Left cardiac atrium (tissue), 4 donors: ENCODE measurements around the gene C2orf92. TPM values are rescaled to one million over a fixed set of nuclear protein-coding genes. Genes with fewer than 3 reads are reported as not detected.
A peak's percentile ranks its signal among the peaks of the same experiment; 100 is the strongest.
"Not testable (repeated sequence)": the region's sequence is repeated elsewhere in the genome, so short reads cannot be mapped to it uniquely, and the experiment has no call there.

Source experiments
- ATAC-seq, 2 donors: fragments of 200-7000 bp; cut with Tn5 transposase; one replicate each; pipeline ENCODE4 v1.9.1; 2020; ENCODE audit warnings: mild to moderate bottlenecking in 2 of 2, moderate library complexity in 2 of 2
- DNase-seq: peaks from one replicate; pipeline ENCODE4 v3.0.0-alpha.2; 2020
- intact Hi-C, 2 donors: fragments of 100-400 bp; cut with DNase I; formaldehyde crosslinking; loops; one replicate each; pipeline versions ENCODE4 v1.14.1 to v1.15.1; 2022 to 2023
- long read RNA-seq: library from polyadenylated mRNA; unstranded; transcript quantifications from one replicate; pipeline ENCODE4 v2.0.0, GENCODE V29; 2021
- total RNA-seq, 2 donors: library from RNA; stranded (reverse); fragmentation: NEBNext Ultra II Directional; extraction: Animal tissue kit (Norgen Biotek cat#: 25700); gene quantifications; one replicate each; pipeline ENCODE4 v1.2.1, GENCODE V29; 2021
- donor health status: DM: no; HTN: yes; CAD: no.
- donor health status: DM: no; HTN: yes; CAD: no; lungs with severe emphysema.
- donor health status: DM: yes; HTN: yes; CAD: no.
- donor health status: Dilated cardiomyopathy.

Gene C2orf92
- 1 to 10 TPM; 2.7 to 3.9 TPM for total RNA-seq
- long read RNA-seq: 0 reads

DNA sequence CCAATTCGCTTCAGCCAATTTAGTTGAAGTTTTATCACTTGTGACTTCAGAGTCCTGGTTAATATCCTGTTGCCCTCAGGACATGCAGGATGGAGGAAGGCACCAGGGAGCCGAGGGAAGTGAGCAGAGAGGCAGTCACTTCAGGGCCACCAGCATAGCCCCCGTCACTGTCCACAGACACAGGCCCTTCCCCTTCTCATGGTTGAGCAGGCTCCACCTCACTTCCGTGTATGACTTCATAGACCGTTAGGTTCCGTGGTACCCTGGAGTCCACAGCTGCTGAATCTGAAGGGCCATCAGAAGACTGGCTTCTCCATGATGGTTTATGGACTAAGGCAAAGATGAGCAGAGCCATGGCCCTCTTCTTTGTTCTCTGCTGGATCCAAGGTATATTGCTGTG is at the start of gene C2orf92:
Gene C2orf92, plus strand, starts transcription at position 266 of the 400 bp plus-strand sequence. Its CDS starts 76 bp downstream, at position 342.
- DNase-seq (no peak), ATAC-seq (no peak)
- intact Hi-C loops: no loop called here

DNA sequence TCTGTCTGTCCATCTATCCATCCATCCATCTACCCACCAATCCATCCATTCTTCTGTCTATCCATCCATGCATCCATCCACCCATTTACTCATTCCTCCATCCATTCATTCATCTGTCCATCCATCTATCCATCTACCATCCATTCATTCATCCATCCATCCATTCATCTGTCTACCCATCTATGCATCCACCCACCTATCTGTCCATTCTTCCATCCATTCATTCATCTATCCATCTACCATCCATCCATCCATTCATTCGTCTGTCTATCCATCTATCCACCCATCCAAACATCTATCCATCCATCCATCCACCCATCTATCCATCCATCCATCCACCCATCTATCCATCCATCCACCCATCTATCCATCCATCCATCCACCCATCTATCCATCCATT is 49.0 kb upstream of the C2orf92 start:
- ATAC-seq, DNase-seq, intact Hi-C loops: not testable (repeated sequence)

DNA sequence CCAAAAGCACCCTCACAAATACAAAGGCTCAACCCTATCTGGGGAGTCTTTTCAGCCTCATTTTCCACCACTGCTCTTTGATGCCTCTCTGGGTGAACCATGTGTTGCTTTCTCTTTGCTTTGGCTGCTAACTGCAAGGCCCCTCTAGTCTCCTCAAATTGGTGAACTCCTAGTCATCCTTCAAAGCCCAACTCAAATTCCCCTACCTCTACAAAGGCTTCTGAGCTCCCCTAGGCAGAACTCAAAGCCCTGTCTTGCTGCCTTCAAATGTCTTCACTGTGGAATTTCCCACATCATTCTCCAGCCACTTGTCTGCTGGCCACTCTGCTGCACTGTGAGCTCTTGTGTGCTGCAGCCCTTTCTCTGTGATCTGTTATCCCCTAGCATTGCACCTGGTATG is 46.5 kb upstream of the C2orf92 start:
- ATAC-seq, intact Hi-C loops, DNase-seq: not testable (repeated sequence)

DNA sequence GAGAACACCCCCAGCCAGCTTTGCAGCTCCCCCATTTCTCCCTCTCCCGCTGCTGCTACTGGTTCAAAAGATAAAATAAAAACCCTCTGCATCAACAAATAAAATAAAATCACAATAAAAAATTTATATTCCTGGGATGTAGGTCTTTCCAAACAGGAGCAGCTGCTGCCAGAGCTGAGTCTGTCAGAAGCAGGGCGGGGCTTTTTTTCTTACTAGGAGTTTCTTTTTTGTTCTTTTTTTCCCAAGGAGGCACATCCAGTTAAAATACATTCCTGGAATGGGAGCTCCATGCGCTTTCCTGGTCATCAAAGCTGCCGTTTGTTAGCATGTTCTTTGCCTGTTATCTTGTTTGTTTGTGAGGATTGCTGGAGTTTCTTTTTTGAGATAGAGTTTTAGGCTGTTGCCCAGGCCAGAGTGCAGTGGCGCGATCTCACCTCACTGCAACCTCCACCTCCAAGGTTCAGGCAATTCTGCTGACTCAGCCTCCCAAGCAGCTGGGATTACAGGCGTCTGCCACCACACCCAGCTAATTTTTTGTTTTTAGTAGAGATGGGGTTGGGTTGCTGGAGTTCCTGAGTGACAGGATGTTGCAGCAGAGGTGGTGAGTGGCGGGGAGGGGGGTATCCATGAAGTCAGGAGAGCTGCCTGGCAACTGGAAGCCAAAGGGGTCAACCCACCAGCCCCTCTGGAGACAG is 44.0 kb upstream of the C2orf92 start:
- ATAC-seq, intact Hi-C loops, DNase-seq: not testable (repeated sequence)

DNA sequence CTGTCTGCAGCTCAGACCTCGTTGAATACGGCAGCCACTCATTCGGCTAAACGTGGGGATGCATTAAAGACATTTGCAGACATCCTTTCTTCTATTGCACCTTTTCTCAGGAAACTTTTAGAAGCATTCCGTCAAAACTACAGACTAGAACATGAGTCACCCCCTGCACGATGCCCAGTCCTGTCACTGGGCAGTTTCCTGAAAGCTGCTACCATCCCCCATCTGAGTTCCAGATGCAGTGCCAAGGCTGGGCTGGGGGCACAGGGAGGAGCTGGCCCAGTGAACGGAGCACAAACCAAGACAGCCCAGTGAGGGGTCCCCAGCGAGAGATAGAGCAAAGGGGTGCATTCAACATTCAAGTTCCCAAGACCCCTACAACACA is 43.5 kb upstream of the C2orf92 start:
- intact Hi-C loops, DNase-seq: not testable (repeated sequence)

DNA sequence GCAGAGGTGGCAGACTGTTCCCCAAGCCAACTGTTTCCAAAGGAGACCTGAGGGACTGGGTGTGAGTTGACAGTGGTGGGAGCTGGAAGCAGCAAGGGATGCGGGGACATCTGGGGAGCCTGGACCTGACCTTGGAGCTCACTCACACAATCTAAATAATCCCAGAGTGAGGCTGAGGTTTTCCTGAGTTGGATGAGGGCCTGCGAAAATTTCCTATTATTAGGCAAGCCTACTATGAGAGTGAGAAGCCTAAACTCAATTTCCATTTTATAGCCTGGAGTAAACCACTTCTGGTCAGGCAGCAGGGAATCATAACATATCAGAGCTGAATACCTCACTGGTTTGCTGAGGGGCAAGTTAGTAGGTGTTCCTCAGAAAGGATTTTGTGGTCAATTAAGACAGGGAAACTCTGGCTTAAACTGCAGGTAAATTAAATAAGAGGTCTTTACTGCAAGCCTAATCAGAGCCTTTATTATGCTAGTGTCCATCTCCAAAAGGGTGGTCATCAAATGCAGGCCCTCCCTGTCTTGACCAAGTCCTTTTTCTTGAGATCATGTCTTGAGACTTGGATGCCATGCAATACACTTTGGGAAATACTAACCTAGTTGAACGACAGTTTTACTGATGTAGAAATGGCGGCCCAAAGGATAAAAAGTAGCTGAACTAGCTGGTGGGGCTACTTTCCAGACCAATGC is 25.3 kb upstream of the C2orf92 start:
- ATAC-seq (no peak), DNase-seq (no peak)
- intact Hi-C loops: loop anchor here in 1 of 2 donors (2.0 kb wide), 1 partner anchor 19 kb away; no protein-coding TSS in a partner anchor

More for the DNA sequence above, 43.5 kb upstream of the C2orf92 start:
- ATAC-seq: not testable (repeated sequence)

DNA sequence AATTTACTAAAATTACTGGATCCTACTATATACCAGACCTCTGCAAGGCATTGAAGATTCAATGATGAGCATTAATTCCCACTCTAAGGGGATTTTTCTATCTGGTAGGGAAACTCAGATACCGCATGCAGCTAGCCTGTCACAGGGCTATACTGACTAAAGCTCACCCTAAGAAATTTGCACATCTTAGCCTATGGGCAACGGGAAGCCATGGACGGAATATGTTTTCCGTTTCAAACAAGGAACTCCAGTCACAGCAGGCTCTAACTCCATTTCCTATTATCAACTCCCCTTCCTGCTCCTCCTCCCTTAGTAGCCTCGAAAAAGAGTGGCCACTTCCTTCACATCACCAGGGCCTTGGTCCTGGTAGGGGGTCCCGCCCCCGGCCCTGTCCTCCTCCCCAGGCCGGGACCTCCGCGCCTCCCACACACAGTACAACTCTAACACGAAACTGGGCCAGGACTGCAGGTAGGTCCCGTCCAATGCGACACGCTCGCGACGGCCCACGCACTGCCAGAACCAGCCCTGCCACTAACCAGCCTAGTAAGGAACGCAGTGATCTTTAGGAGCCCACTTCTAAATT is 24.3 kb upstream of the C2orf92 start:
- DNase-seq: peak; percentile 54
- peak; percentile 32 to 62 for ATAC-seq

DNA sequence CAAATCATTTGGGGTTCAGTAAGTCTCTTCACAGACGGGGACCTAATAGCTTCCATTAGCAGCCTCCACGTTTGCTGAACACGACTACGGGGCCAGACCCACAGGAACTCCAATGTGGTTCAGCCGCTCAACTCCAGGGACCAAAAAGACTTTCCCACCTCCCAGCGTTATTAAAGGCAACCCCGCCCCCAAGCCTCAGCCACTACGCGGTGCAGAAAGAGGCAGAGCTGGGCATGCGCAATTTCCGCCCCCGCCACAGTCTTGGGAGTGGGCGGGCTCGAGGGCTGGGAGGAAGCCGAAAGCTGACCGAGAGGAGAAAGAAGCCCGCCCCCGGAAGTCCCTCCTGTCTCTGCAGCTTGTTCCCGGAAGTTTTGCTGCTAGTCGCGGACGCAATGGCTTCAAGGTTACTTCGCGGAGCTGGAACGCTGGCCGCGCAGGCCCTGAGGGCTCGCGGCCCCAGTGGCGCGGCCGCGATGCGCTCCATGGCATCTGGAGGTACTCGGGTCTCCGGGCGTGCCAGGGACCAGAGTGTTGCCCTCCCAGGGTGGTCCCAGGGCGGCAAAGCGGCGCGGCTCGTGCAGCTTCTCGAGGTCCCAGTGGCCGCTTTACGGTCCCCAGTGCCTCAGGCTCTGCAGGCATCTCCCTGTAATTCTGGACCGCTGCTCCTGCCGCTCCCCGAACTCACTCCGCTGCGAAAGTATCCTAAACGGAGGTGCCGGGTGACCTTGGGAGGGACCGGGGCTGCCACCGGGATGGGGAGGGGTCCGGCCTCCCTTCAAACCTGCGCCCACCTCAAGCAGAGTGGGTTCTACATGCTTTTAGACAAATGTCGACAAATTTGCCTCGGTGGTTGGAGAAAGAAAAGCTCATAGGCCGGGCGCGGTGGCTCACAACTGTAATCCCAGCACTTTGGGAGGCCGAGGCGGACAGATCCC is 23.6 kb upstream of the C2orf92 start, which contains the start of gene COX5B:
Gene COX5B, plus strand, starts transcription at position 368 of the 935 bp plus-strand sequence. Its CDS starts 25 bp downstream, at position 393.
- intact Hi-C loops: loop anchor here in 1 of 2 donors (2.0 kb wide), 1 partner anchor 17 kb away; no protein-coding TSS in a partner anchor
- ATAC-seq: peak; percentile 99

More for the DNA sequence above, 24.3 kb upstream of the C2orf92 start:
- intact Hi-C loops: loop anchor here in 1 of 2 donors (2.0 kb wide), 1 partner anchor 18 kb away; no protein-coding TSS in a partner anchor

DNA sequence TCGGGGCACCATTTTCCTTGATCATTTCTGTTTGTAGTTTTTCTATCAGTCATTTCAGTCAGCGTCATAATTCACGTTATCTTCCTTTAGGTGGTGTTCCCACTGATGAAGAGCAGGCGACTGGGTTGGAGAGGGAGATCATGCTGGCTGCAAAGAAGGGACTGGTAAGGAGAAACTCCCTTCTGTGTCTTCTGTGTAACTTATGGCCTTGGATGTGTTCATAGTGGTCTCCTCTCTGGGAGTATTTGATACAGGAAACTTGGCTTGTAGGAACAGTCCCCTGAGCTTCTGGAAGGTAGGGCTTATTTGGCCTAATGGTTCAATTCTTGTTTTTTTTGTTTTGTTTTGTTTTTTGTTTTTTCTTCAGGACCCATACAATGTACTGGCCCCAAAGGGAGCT is 22.5 kb upstream of the C2orf92 start:
- intact Hi-C loops: no loop called here
- no peak for ATAC-seq
- DNase-seq: no peak

More for the DNA sequence above, 23.6 kb upstream of the C2orf92 start, which contains the start of gene COX5B:
- peak; percentile 99 for DNase-seq

DNA sequence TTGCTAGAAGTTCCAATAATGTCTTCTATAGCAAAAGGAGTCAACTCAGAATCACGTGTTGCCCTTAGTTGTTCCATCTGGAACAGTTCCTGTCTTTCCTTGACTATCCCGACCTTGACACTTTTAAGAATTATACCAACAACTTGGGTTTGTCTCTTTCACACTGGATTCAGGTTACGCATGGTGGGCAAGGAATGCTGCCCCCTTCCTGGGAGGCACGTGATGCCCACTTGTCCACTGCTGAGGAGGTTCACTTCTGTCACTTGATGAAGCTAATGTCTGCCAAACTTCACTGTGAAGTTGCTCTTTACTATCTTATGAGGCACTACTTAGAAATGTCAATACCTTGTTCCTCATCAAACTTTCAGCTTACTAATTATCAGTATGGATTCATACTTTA is 18.4 kb upstream of the C2orf92 start:
- intact Hi-C loops: no loop called here
- ATAC-seq (no peak), DNase-seq (no peak)

DNA sequence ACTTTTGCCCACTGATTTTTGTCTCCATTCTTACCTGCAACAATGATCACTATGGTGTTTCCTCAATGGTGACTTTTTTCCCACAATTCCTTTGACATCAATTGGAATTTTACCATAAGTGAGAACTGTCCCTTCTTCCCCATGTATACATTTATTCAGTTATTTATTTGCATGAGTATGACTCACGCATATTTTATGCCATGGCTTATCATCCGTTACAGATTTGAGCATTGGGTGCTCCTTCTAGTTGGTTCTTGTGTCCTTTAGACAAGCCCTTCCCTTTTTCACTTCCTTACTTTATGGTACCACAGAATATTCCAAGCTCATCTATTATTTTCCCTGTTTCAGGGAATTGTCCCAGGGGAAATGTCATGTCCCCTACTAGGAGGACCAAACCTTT is 16.0 kb upstream of the C2orf92 start:
- ATAC-seq: no peak

DNA sequence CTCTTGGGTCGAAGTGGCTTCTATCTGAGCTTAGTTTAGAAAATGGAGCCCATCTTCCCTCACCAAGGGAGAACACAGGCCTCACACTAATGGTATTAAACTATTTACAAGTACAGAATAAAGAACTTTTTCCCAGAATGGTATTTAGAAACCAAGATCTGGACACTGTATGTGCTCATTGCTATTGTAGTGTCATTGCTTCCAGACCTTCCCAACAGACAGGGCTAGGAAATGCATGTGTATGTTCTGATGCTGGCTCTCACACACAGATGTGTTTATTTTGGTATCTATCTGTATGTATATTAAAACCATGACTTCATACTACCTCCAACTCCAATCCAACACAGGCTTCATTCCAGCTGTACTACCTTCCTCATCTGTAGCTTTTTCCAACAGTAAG is 15.6 kb upstream of the C2orf92 start:
- ATAC-seq: no peak
- intact Hi-C loops: no loop called here
- no peak for DNase-seq

More for the DNA sequence above, 16.0 kb upstream of the C2orf92 start:
- intact Hi-C loops: no loop called here
- no peak for DNase-seq

DNA sequence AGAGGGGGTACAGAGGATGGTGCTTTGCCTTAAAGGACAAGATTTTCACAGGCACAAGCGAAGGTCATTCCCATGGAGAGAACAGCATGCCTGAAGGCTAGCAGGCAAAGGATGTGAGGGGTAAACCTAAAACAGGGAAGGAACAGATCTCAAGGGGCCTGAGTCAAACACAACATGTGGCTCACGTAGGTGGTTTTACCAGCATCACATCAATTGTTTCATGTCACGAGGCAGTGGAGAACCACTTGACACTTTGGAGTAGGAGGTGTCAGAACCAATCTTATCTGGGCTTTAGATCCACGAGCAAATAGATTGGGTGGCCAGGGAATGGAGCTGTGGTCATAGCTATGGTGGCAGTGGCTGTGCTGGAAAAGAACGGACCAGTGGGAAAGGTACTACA is 15.2 kb upstream of the C2orf92 start:
- DNase-seq: no peak
- ATAC-seq: no peak
- intact Hi-C loops: no loop called here

DNA sequence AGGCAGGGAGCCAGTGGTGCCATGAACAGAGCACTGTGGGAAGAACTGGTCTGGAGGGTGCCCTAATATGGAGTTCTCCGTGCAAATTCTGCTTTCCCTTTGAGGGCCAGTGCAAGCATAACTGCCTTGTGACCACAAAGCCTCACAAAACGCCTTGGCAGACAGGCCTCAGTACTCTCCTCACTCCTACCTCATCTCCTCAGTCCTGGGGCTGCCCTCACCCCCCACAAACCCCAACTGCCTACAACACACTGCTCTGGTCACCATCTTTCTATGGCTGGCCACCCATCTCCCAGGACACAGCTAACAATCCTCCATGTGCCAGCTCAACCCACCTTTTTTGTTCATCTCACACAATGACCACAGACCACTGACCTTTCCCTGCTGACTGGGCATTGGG is 14.7 kb upstream of the C2orf92 start:
- DNase-seq: no peak
- ATAC-seq: no peak
- intact Hi-C loops: no loop called here

DNA sequence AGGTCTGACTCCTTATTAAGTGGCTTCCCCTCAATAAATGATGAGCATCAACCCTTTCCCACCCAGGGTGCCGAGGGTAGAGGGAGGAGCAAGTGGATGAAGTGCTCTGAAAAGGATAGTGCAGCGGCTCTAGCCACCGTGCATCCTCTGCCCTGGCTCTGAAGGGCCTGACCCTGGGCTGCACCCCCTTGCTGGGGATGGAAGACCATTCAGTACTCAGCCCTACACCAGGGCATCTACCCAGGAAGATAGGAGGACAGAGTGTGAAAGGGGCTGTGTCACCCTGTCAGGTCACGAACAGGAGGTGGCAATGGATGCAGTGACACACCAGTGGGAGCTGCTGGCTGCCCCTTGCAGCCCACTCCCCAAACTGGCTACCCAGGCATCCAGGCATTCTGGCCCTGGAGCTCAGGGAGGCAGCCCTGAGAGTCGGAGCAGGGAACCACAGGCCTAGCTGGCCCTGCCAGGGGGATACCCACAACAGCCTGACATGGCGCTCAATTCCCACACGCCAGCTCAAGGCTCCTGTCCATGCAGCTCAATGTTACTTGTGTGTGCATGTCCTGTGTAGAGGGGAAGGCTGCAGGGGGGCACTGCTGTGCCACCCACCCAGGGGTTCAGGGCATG is 13.3 kb upstream of the C2orf92 start:
- DNase-seq (no peak), ATAC-seq (no peak)
- intact Hi-C loops: no loop called here

DNA sequence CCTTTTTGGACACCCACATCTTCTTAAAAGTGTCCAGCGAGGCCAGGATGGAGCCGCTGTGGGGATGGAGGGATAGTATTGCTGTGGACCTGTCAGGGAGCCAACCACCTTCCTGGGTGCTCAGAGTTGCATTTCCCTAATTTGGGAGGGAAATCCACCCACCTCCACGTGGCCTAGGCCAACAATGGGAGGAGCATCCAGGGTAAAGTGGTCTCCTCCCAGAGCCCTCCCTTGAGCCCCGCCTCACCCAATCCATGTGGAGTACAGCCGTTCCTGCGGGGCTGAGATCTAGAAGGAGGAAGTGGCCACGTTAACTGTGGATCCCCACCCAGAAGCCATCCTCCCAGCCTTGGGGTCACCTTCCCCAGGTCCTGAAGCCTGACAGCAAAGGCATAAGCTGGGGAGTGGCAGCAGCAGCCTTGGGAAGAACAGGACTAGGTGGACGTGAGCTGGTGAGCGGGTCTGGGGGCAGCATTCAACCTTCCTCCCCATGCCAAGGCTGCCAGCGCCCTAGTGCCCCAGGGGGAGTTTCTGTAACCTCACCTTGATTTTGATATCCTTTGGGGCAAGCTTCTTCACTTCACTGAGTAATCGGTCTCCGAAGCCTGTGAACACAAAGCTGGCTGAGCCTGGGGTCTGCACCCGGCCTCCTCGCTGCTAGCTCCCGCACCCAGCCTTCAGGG is 12.5 kb upstream of the C2orf92 start:
- intact Hi-C loops: no loop called here
- ATAC-seq (no peak), DNase-seq (no peak)

DNA sequence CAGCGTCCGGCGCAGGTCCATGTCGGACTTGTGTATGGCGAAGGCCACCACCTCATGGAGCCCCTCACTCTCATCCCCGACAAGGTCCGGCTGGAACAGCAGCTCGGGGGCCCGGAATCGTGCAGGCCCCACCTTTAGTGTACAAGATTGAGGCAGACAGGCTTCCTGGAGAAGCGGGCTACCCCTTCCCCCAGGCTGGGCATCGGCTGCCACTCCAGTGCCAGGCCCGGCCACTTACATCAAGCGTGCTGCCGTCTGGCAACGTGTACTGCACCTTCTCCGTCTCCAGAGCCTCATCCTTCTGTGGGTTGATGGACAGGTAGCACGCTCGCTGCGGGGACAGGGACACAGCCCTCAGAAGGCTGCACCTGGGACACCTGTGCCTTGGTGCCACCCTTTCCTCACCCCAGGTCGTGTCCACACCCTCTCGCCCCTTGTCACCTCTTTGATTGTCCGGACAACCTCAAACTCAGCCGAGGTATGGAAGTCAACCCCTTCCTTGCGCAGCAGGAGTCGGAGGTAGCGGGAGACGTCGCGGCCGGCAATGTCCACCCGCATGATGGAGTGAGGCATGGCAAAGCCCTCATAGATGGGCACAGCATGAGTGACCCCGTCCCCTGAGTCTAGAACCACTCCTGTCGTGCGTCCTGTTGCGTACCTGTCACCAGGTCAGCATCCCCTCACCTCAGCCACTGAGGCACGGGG is 11.4 kb upstream of the C2orf92 start:
- intact Hi-C loops: no loop called here
- DNase-seq: no peak
- no peak for ATAC-seq
